Measurements from ENCODE around the gene DPP6.
A peak's percentile ranks its signal among the peaks of the same experiment; 100 is the strongest.

DPP6 gene

DNA sequence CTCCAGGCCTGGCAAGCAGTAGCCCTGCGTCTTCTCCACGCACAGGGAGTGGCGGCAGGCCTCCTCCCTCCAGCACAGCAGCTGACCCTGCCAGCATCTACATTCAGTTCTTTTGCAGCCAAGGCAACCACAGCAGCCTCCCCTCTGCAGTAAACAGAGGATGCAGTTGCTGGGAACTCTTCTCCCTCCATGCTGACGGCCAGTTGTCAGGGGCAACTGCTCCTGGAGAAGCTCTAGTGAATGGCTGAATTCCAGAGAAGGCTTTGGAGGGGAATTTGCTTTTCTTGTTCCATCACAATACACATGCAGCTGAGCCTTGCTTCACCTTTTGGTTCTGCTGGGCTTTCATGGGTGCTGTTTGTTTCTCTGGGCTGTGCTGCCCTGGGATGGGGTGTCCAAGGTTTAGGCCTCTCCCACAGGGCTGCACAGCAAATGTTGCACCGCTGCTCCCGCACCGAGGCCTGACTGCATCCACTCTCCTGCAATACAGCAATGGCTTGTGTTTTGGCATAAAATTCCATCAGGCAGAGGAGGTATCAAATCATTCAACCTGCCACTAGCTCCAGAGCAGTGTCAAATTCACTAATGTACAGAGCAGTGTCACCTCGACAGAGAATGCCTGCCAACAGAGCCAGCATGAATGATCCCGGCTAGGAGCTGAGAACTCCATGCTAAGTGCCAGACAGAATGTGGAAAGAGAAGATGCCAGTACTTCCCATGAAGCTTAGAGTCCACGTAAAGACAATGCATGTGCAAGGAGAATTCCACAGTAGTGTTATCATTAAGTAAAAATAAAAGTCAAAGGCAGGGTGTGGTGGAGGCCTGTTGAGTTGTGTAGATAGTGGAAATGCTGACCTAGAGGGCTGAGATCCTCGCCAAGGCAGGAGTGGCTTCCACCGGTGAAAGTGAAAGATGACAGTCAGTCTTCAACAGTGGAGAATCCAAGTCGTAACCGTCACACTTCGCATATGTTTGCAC is 399.6 kb downstream of the DPP6 start:
- no peak for DNase-seq (ENCODE audit: low spot score)

DNA sequence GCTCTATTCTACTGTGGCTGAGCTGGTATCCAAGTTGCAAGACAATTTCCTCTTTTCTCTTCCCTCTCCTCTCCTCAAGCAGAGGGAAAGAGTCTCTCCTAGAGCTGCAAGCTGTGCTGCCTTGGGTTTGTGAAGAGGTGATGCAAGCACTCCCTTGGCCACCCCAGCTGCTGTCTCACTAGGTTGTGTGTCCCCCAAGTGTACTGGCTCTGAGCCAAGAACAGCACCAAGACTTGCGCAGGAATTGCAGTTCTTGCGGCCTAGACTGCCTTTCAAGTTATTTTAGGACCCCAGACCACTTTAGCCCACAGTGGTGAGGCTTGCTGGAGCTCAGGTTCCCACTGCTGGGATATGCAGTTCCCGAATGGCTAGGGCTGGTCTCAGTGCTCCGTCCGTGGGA is 411.6 kb downstream of the DPP6 start:
- DNase-seq (ENCODE audit: low spot score): no peak

DNA sequence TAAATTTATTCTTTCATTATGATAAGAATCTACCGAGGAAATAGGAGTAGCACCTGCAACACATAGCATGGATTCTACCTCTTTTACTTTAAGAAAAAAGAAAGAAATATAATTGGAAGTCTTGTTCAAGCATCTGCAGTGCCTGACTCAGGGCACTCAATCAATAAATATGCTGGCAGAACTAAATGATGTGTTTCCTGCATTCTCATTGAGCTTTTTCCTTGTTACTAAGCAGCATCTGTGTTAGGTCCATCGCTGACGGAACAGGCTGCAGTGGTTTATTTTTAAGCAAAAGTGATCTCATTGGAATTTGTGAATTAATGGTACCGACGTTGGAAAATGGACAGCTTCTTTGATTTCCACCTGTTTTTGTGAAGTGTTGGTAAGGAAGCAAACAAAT is 417.5 kb downstream of the DPP6 start:
- DNase-seq (ENCODE audit: low spot score): no peak

DNA sequence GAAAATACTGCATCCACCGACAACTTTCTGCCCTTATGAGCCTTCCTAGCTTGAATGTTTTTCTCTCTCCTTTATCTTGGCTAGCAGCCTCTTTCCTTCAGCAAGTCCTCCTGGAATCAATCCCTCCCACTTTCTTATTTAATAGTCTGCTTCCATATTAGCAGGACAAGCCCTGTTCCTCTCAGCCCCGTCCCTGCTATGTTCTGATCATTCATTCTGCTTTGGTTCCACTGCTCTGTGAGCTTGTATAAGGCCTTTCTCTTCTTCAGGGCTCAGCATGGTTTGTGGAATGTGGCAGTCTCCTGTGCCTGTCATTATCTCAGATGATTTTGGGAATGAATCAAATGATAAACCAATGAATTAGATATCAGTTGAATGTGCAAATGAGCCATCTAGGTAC is 420.1 kb downstream of the DPP6 start:
- DNase-seq (ENCODE audit: low spot score): no peak

DNA sequence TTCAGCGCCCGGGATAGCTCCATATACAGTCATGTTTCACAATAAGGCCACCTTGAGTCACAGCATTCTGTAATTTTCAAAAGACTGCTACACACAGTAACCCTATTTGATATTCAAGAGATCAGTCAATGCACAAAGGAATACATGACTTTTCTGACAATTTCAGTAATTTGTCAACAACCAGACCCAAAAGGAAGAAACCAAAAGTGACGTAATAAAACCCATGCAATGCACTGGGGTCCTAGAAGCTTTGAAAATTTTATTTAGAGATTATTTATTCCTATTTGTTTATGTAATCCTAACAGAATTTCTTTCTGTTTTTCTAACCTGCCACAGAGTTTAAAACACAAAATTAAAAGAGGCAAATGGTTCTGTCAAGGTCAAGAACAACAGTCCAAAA is 421.2 kb downstream of the DPP6 start:
- no peak for DNase-seq (ENCODE audit: low spot score)

DNA sequence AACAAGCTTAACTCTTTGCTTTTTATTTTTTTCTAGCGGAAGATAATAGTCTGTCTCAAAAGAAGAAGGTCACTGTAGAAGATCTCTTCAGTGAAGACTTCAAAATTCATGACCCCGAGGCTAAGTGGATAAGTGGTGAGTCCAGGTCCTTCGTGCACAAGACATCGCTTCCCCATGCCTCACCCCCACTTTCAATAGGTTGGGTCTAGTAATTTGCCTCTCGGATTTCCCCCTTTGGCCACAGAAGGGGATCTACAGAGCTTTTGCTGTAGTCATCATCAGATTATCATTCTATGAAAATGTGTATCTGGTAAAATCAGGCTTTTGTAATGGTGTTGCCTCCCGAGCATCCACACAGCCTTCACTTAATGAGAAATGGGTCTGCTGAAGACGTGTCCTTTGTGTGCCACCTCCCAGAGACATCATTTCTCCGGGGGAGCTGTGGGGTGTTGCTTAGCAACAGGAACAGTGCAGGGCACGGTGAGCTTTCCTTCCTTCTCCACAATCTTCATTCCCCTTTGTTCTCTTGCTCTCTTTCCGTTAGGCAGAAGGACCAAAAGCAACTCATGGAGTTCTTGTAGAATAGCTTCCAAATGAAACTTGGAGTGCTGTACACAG is 422.8 kb downstream of the DPP6 start:
- DNase-seq (ENCODE audit: low spot score): no peak

DNA sequence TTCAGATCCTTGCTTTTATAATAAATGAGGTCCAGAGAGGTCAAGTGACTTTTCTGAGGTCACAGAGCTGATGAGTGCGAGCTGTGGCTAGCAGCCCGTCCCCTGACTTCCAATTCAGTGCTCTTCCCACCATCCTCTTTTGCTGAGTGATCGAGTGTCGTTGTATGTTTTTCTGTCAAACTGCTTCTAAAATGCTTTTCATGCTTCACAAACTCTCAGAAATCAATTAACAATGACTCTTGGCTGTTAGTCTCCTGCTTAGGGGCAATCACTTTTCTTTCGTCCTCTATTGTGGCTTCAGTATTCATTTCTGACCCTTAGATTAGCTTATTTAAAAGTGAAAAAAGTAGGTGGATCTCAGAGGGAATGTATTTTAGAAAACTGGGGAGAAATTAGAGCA is 423.7 kb downstream of the DPP6 start:
- DNase-seq (ENCODE audit: low spot score): no peak

DNA sequence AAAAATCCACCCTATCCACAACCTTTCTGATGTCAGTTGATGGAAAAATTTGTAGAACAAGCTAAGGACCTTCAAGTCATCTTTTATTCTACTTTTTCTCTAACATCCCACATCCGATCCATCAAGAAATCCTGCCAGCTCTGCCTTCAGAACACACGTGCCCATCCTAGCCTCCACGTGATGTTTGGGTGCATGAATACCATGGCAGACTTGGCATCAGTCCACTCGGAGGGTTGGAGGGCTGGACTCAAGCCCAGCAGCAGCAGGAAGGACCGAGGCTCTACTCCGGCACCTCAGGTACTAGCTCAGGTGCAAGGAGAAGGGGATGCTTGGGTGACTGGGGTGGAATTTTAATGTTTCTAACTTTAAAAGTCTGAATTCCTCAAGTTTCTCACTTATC is 428.6 kb downstream of the DPP6 start:
- DNase-seq (ENCODE audit: low spot score): no peak

DNA sequence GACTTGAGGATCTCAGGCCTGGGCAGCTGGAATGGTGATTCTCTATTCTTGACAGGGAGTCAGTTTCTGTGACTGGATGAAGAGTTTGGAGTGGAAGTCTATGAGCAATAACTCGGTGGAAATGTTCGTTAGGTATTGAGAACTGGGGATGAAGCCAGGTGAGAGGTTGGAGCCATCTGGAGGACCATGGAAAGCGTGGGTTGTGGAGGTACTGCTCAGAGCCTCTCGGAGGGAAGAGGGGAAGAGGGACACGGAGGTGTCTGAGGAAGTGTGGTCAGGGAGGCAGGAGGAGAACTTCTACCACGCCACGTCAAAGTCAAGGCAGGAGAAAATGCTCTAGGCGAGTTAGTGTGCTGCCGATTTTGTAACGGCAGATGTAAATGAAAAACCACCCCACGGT is 430.7 kb downstream of the DPP6 start:
- no peak for DNase-seq (ENCODE audit: low spot score)

DNA sequence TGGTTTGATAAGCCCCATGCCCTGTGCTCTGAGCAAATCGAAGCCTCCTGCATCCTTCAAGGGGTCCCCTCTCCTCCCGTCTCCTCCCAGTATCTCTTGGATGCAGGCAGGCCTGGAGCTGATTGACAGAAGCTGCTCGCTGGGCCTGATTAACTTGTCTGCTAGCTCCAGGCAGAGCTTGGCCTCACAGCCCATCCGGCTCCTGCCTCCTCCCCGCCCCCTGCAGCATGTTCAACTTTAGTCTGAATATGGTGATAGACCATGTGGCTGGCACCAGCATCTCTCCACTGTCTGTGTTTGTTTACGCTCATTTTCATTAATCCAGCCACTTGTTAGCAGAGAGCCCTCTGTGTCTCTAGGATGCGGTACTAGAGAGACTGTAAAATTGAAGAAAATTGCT is 432.2 kb downstream of the DPP6 start:
- no peak for DNase-seq (ENCODE audit: low spot score)

DNA sequence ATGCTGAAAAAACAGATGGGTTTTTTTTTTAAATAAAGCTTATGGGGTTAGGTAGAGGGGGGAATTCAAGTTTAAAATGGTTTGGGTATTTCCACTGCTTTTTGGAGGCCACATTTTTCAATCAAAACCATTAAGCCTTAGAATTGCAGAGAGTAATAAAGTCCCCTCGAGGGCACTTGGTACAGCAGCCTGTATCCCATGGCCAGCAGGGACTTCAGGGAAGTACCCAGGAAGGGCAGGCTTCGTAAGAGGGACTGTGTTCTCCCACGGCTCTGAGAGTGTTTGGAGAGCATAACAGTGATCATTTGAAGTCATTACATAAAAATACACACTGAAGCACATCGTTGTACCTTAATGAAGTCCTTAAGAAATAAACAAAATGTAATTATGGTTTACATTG is 432.7 kb downstream of the DPP6 start:
- DNase-seq (ENCODE audit: low spot score): no peak

DNA sequence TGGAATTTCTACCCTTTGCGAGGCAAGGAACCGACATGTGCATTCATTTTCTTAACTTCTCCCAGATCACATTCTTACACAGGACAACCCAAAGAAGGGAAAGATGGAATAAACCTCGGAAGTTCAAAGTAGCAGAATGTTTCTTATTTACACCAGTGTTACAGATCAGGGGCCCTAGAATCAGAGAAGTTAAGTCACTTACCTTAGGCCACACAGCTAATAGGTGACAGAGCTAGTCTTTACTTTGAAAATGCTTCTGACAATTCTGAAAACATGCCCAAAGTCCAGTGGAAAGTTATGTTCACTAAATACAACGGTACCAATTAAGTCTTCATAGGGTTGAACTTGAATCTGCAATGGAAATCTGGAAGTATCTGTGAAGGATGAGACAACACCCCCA is 437.7 kb downstream of the DPP6 start:
- no peak for DNase-seq (ENCODE audit: low spot score)

DNA sequence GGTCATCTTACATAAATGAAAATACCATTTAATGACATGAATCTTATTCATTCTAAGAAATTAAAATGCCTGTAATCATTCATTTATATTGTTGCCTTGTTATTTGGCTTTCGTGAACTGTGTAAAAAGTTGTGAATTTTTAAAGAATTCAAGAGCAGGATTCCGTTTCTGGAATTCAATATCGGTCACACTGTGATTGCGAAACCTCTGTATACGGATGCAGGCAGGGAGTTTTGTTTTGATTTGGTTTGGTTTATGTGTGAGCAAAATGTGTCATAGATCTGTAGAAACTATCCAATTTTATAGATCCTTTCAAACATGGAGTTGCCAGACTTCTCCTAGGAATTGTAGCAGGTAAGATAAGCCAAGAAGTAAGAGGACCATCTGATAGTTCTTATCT is 441.4 kb downstream of the DPP6 start:
- no peak for DNase-seq (ENCODE audit: low spot score)

DNA sequence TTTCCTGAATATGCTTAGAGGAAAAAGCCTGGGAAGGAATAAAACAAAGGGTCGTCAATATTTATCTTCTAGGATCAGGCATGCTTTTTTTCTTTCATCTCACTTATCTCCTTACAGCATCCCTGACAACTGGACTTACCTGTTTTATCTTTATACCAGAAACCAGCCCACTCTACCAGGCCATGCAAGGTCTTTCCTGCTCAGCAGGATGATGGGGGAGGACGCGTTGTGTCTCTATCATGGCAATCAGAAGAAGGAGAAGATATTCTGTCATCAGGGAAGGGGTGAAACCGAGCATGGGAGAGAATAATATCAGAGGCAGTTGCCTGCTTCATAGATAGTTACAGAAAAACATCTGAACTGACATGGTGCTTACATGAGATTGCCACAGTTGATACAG is 445.6 kb downstream of the DPP6 start:
- DNase-seq (ENCODE audit: low spot score): no peak

DNA sequence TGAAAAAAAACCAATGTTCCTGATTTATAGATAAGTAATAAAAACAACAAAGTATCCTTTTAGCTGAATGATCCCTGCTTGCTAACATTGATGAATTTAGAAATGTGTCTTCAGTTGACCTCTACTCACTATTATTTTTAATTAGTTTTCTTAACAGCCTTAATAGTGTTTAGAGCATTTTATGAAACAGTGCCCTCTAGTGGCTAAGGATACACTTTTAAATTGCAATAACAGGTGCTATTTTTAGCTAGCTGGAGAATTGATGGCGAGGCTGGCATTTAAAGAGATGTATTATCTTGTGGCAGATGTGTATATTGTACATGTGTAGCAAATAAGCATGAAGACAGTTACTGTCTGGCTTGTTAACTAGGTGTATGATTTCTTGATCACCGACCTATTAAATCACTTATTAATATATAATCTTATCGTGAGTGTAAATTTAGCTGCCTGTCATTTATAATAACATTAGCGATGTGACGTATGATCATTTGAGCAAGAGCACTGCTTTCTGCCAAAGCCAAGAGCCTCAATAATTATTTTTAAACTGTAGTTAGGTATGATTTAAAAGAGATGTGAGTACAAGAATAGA is 451.9 kb downstream of the DPP6 start:
- peak; percentile 6 for DNase-seq (ENCODE audit: low spot score)

DNA sequence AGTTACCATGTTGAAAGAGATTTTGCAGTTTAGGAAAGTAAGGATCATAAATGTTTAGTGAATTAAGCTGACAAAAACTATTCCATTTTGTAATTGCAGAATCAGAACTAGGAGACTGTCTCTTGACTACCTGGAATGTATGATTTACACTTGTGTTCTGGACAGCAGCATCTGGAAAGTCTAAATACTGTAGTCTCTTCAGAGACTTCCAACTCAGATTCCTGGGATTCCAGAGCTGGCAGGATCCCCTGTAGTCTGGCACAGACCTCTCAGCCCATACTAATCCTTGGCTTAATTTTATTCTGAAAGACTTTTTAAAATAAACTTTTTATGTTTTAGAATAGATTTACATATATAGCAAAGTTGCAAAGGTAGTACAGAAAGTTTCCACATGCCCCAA is 452.7 kb downstream of the DPP6 start:
- DNase-seq (ENCODE audit: low spot score): no peak

DNA sequence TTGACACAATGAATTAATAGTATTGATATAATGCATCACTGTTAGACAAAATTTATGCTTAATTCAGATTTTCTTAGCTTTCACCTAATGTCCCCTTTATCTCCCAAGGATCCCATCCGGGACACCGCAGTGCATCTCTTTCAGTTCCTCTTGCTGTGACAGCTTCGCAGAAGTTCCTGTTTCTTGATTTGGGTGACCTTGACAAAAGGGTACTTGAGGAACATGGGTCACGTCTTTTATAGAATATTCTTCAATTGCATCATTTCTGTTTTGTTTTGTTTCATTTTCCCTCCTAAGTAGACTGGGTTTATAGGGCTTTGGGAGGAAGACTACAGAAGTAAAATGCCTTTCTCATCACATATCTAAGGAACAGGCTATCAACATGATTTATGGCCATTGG is 453.2 kb downstream of the DPP6 start:
- DNase-seq (ENCODE audit: low spot score): no peak

DNA sequence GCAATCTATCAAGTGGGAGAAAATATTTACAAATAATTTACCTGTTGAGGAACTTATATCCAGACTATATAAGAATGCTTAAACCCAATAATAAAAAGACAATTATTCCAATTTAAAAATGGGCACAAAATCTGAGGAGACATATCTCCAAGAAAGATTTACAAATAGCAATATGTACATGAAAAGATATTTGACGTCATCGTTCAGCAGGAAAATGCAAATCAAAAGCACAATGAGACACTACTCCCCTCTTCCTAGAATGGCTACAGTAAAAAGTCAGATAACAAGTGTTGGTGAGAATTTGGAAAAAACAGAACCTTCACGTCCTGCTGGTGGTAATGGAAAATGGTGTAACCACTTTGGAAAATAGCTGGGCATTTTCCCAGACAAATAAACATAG is 457.0 kb downstream of the DPP6 start:
- DNase-seq (ENCODE audit: low spot score): no peak

DNA sequence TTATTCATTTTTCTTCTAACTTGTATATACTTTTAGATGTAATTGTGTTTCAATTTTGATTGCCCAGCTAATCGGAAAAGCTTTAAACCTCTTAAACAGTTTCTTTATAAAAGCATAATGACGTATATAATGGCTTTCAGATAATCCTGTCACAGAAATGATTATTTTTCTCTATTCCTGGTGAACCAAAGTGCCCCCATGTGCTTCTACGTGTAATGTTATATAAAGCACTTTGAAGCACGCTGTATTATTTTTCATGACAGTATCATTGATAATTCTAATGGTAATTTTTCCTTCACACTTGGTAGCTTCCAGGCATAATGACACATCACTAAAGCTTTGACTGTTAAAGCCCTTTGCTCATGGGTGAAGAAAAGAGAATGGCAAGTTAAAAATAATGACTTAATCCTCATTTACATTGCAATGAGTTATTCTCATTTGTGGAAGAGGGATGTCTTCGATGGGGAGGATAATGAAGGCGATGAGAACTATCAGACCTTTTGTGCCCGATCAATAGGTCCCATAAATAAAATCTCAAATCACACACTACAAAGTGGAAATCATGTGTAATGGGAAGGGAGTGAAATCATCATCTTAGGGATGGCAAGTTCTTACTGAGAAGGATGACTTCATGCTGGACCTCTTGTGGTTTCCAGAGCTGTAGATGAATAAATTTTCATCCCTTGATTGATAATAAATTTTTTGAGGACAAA is 460.1 kb downstream of the DPP6 start:
- no peak for DNase-seq (ENCODE audit: low spot score)

DNA sequence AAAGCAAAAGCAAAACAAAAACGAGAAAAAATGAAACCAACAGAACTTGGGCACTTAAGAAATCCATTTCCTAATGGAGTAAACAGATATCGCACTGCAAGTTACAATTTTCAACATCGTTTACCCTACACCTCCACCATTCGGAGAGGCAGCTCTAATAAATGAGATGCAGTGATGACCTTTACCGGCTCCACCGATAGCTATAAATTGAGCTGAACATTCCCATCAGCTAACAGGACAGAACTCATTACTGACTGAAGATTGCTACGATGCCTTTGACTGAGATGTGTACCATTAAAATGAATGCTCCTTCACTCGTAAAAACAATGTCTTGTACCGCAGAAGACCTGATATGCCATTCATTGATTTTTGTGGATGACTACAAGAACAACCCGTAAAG is 465.6 kb downstream of the DPP6 start:
- no peak for DNase-seq (ENCODE audit: low spot score)

DNA sequence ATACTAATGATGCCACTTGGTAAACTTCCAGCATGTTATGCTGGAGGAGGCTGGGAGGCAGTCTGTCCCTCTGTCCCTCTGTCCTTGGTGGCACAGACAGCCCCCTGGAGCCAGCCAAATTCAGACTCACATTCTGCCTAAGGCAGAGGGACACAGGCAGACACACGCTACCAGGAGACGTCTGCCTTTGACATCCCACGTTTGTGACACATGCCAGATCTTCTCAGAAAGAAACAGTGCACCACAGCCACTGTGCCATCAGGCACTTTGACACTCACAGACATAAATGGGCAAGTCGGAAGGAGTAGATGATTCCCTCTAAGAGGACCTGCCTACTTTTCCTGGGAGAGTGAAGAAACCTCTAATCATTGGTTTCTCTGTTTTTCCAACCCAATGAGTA is 467.0 kb downstream of the DPP6 start:
- DNase-seq (ENCODE audit: low spot score): no peak

DNA sequence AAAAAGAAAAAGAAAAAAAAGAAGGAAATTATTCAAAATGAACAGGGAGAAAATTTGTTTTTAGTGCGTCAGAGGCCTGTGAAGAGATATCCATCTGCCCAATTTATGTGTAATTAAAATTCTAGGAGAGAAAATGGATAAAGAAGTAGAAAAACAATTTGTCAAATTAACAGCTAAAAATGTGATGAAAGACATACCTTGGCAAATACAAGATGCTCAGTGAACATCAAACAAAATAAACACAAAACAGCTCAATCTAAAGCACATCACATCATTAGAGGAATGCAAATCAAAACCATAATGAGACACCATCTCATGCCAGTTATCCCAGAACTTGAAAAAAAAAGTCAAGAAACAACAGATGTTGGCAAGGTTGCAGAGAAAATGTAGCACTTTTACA is 477.9 kb downstream of the DPP6 start:
- DNase-seq (ENCODE audit: low spot score): no peak

DNA sequence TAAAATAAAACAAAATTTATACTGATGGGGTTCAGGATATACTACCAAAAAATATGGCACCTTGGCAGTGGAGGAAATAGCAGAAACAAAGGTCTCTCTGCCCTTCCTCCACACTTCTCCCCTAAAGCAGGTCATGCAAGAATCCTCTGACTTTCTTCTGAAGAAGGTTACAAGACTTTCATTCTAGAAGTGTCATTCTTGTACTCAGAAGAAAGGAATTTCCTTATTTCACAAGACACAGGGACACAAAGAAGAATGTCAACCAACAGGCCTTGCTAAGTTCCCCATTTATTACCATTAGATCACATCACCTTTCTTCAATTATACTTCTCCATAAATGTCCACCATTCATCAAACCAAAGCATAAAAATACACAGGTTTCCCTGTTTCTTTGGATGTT is 480.6 kb downstream of the DPP6 start:
- DNase-seq (ENCODE audit: low spot score): no peak

All from CD4-positive, alpha-beta T cell treated with Interleukin-15 for 4 hours (primary cell).